GM18526 (cell line): ENCODE results near the gene P4HB.

ENCODE experiments used
- POLR2A ChIP-seq: IDR thresholded peaks from 3 replicates; pipeline ENCODE4 v1.6.1; 2011; ENCODE audit not compliant: insufficient read length; ENCODE audit errors: extremely low read depth

The P4HB gene

DNA sequence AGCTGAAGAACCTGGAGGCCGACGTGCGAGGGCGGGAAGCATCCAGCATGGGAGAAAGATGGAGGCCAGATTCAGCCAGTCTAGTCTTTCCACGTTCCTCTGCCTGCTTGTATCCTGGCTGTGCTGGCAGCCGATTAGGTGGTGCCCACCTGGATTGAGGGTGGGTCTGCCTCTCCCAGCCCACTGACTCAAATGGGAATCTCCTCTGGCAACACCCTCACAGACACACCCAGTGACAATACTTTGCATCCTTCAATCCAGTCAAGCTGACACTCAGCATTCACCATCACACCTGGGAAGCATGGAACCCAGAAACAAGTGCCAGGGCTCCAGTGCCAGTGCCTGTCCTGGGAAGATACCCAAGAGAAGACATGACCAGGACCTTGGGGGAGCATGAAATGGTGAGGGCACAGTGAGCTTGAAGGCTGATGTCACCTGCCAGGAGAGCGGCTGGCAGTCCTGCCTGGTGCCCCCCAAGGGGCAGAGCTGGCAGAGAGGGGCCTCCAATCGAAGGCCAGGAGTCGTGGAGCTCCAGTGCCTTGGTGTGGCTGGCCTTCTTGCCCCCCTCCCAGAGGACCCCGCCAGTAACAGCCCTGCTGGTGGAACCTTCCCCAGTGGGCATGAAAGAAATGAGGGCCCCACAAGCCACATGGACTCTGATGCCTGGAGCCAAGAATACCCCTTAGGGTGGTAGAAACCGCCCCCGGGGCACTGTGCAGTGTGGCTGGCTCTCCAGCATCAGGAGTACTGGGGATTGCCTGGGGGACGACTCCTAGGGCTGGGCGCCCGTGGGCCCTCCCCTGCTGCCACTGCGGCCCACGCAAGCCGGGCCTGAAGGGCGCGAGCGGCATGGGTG is 41.1 kb upstream of the P4HB start:
- TF ChIP-seq POLR2A = no peak

DNA sequence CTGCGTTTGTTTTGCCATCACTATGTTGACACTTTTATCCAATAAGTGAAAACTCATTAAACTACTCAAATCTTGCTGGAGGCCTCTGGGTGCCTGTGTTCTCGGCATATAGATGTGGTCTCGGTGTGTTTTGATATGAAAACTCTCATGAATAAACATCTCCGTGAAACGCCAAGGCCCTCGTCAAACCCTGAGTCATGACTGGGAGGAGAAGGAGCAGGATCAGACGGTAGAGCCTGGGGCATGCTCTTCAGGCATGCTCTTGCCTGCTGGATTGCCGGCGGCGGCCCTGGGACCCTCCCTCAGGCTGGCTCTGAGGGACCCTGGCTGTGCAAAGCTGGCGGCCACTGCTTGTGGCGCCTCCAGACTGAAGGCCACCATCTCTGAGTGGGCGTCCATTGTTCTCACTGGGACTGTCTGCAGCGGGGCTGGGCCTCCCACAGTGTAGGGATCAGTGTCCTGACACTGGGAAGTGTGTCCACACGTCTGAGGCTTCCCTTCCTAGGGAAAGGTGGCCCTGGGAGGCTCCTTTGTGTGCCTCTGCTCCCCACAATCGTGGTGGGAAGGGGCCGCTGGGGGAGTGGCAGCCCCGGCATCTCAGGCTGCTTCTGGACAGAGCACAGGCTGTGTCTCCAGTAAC is 40.0 kb upstream of the P4HB start:
- no peak for TF ChIP-seq POLR2A

DNA sequence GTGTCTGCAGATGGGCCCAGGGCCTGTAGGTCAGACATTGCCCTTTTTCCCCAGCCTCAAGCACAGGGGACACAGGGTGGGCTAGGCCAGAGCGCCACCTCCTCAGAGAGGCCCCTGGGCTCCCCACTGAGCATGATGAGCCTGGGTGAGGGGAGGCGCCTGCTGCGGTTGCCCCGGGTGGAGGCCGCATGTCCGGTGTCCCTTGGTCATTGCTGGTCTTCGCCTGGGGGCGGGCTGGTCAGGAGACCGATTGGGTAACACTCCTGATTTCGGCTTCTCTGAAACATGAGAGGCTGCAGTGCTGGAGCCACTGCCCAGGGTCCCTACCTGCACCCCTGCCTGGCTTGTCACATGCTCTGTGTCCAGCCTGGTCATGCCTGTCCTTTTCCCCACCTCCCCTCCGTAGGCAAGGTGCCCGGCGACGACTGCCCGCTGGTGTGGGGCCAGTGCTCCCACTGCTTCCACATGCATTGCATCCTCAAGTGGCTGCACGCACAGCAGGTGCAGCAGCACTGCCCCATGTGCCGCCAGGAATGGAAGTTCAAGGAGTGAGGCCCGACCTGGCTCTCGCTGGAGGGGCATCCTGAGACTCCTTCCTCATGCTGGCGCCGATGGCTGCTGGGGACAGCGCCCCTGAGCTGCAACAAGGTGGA is 39.3 kb upstream of the P4HB start:
- no peak for TF ChIP-seq POLR2A

DNA sequence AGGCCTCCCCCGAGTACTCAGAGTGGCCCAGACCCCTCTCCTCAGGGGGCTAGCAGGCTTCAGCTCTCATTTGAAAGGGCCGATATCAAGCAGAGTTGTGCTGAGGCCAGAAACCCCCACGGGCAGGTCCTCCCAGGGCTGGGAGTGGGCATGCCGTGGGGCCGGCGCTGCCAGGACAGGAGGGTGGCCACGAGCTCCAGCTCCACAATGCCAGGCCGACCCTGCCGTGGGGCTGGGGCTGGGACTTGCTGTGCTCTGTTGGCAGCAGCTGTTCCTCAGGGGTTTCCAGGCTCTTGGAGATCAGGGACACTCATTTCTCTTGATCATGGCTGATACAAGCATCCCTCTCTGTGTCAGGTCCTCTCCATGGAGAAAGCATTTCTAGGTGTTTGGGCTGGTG is 38.5 kb upstream of the P4HB start:
- no peak for TF ChIP-seq POLR2A

DNA sequence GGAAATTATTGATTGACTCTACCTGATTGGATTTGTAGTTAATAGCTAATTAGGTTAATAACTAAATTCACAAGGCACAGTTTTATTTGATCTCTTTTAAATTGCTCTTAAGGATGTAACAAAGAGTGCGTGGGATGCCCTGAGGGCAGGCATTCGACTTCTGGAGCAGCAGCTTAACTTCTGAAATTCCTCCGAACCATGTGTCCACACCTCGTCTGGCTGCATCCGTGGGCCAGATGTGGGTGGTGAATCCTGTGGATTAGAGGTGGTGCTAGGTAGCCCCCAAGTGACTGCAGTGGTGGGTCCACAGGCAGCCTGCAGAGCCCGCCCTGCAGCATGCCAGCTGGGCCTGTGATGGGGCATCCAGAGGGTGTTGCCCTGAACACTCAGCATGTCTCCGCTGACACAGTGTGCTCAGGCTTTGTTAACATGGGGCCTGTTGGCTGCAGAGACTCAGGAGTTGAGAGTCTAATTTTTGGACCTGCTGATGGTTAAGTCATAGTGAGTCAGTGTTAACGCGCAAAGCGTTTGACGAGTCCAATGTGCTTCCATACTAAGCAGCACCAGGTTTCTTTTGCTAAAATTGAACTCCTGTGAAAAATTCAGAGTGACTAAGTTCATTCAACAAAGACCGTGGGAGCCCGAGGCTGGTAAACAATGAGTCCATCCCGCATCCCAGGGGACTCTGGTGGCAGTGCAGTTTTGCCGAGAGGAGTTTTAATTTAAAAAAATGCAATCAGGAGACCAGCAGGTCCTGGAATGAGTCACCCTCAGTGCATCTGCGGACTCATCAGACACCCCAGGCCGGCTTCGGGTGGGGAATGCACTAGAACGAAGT is 37.9 kb upstream of the P4HB start:
- TF ChIP-seq POLR2A = no peak

DNA sequence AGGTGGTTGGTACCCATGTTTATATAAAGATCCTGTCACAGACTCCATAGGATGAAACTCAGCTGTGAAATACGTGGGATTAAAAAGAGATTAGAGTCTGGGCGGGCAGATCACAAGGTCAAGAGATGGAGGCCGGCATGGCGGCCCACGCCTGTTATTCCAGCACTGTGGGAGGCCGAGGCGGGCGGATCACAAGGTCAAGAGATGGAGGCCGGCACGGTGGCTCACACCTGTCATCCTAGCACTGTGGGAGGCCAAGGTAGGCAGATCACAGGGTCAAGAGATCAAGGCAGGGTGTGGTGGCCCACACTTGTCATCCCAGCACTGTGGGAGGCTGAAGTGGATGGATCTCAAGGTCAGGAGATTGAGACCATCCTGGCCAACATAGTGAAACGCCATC is 35.1 kb upstream of the P4HB start:
- no peak for TF ChIP-seq POLR2A

DNA sequence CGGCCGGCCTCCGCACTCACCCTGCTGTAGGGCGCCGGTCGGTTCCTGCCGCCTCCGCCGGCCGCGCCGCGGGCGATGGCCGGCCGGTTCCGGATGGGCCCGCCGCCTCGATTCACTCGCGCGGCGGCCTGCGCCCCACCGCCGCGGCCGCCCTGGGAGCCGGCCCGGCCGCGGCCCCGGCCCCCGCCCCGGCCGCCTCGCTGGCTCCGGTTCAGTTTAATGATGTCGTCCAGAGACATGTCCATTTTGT is 30.9 kb upstream of the P4HB start:
- TF ChIP-seq POLR2A = no peak

DNA sequence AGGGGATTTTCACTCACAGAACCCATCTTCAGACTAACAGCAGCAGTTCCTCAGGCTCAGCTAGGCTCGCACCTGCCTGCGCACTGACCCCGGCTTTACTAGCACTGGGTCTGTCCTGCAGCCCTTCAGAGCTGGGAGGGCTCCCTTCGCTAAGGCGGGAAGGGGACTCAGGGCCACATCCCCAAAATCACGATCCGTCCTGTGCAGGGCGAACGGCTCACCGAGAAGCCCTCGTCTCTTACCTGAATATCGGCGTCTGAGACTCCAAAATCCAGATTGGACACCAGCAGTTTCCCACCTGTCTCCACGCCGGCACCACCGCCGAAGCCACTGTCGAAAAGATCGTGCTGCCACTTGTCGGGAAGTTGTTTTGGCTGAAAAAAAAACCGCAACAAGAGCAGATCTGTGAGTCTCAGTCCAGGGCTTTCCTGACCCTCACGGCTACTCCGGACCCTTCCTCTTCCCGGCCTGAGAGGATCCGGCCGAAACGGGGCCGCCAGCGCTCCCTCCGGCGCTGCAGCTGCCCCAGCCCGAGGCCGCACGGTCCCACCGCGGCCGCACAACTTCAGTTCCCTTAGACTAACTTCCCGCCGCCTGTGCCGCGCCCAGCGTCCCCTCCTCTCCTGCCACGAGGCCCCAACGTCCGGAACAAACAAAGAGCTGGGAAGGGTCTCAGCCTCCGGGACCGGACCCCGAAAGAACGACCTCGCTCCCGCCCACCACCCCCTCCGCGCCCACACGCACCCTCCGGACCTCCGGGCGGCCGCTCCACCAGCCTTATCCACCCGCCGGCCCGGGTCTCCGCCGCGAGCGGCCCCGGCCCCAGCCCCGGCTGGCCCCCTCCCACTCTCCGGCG is 30.3 kb upstream of the P4HB start:
- no peak for TF ChIP-seq POLR2A

DNA sequence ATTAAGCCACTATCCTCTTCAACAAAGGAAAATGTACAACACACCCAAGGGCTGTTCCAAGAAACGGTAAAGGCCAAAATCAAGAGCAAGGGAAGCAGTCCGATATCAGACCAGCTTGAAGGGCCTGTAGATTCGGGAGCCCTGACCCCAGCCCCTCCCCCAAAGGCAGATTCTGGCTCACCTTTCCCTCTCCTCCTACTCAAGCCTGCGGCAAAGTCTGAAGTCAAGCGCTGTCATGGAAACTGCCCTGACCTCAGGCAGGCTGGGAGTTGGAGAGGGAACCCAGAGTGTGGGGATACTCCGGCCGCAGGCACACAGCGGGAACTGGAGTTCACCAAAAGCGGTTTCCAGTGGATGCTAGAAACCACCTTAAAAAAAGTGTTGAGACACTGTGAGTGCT is 29.3 kb upstream of the P4HB start:
- TF ChIP-seq POLR2A = no peak

DNA sequence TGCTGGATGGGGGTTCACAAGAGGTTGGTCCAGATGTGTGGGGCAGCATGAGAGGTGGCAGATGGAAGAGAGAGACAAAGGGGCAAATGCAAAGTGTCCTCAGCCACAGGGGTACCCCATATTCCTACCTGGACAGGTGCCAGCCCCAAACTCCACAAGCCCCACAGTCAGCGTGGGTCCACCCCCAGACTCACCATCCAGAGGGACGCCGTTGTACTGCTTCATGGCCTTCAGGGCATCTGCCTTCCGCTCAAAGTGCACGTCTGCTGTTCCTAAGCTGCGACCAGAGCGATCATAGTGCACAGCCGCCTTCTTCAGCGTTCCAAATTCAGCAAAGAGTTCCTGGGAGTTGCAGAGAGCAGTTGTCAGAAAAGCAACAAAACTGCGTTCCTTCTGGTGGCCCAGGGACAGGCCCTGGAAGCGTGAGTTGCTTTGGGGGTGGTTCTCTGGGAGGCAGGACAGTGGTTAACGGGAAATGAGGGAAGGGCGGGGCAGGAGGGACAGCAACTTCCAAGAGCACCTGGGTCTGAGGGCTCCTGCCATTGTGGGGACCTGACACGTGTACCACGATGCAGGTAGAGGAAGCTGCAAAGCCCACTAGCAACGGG is 28.8 kb upstream of the P4HB start:
- TF ChIP-seq POLR2A = no peak

DNA sequence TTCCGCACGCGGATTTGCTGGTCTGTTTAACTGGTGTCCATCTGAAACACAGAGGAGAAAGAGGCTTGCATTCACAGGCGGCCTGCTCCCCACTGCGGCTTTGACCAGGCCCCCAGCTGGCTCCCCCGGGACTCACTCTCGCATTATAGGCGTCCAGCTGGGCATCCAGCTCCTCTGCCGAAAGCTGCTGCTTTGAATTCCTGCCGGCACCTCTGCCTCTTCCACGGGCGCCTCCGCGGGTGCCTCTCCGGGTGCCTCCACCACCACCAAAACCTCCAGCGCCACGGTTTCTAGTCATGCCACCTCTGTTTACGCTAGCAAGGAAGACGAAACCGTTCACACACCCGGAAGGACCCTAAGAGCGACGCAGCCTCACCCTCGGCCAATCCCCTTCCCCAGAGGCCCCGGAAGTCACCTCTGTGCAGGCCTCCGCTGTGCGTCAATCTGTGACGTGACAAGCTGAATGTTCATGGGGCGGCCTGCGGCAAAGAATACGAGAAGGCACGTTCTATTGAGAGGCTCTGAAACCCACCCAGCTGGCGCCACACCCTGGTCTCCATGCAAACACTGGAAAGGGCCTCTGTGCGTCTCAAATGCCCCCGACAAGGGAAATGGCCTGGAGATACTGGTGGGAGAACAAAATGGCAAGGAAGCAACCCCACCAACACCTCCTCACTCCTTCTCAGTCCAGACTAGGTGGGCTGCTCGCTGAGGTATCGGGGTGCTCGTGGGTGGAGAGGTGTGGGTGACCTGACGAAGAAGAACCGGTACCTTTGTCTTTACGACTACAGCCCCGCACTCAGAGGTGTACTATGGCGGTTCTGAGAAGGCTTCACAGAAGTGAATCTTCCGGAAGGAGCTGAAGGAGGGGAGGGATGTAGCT is 28.0 kb upstream of the P4HB start:
- TF ChIP-seq POLR2A = no peak

DNA sequence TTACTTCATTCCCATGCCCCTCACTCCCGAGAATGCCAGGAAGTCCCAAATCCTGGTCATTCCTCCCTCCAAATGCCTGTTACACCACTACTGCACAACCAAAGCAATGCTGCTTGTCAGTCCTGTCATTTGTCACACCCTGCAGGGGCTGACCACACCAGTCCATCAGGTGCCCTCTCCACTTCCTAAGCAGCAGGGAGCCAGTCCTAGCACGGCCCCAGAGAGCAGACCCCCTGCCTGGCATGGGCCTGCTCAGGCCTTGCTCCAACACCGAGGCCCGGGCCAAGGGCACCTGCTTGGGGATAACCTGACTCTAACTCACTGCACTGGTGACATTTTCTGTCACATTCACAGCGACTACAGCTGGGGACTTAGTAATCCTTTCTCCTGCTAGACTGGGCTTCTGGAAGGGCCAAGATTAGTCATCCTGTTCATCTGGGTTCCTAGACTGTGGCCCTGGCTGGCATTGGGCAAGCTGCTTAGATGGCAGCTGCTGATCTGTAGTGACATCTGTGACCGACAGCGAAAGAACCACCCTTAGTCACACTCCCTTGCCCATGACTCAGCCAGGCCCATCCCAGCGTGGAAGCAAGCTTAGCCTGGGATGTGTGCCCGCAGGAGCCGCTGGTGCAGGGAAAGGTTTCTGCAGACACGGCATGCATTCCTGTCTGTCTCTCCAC is 25.7 kb upstream of the P4HB start:
- no peak for TF ChIP-seq POLR2A

DNA sequence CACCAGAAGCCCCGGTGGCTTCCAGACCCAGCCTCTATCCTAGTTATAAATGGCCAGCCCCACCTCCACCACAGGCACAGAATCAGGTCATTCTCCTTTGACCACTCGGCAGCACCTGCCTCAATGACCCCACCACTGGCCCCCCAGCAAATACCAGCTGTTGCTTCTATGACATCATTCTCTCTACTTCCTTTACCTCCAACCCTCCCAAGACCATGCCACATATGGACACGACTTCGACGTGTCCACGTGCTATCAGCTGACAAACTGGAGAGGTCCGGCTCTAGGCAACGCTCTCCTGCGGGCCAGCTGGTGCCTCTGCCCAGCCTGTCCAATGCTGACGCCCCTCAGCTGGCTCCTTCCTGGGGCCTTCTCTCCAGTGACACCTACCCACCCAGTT is 25.1 kb upstream of the P4HB start:
- TF ChIP-seq POLR2A = no peak
